CD4-positive, alpha-beta T cell treated with Interleukin-2 at 100 ng/mL for 4 hours (primary cell): Measurements from ENCODE around the gene FTH1.

Experiments
- DNase-seq: peaks from one replicate; pipeline ENCODE4 v3.0.0-alpha.2; 2020; ENCODE audit warnings: low spot score

Gene FTH1

DNA sequence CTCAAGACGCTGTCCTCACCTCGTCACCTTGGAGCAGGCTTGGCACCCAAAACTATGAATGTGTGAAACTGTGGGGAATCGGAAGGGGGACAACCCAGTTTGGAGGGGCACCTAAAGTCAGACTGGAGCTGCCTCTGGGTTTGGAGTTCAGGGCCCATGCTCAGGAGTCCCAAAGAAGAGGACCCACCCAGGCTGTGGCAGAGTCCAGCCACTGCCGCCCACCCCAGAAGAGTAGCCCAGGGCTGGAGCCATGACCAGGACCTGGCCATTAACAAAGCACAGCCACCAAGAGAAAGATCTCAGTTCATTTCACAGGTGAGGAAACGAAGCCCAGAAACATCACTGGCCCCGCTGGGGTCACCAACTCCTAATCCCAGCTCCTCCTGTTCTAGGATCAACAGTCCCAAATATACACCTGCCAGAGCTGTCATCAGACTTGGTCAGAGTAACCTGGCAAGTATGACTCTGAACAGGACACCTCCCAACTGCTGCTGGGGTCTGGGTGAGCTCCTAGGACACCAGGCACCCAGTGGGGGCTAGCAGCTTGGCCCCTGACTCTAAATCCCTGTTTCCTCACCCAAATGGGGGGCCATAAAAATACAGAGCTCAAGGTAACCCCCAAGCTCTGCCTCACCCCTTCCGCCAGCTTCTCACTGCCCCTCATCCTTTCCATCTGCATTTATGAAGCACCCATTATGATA lies 52.8 kb downstream of the FTH1 start:
- DNase-seq = no peak
